Measurements from ENCODE around the gene NTN5.

NTN5 gene

DNA sequence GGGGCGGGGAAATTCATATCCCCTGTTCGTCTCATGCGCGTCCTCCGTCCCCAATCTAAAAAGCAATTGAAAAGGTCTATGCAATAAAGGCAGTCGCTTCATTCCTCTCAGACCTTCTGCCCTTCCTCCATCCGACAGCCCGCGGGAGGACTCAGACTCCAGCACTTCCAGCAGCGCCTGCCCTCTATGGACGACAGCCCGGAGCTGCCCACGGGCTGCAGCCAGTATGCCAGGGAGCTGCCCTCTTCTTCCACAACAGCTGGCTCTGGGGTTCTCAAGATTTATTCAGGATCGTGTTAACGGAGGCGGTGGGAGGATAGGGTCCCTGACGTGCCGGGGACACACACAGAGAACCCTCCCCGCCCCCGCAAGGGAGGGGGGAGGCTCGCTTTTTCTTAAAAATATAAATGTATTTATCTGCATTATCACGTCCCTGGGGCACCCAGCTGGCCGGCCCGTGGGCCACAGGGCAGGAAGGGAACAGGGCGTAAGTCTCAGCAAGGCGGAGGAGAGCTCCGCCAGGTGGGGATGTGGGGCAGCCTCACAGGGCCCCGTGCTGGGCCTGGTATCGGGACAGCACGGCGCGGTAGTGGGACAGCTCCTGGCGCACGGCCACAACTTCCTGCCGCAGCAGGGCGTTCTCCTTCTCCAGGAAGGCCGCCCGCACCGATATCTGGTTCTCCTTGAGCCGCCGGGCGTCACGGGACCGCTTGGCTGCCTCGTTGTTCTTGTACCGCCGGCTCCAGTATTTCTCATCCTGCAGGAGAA lies 42.3 kb downstream of the NTN5 start:
- no peak for DNase-seq (ENCODE audit: low read depth in 2 of 2)

DNA sequence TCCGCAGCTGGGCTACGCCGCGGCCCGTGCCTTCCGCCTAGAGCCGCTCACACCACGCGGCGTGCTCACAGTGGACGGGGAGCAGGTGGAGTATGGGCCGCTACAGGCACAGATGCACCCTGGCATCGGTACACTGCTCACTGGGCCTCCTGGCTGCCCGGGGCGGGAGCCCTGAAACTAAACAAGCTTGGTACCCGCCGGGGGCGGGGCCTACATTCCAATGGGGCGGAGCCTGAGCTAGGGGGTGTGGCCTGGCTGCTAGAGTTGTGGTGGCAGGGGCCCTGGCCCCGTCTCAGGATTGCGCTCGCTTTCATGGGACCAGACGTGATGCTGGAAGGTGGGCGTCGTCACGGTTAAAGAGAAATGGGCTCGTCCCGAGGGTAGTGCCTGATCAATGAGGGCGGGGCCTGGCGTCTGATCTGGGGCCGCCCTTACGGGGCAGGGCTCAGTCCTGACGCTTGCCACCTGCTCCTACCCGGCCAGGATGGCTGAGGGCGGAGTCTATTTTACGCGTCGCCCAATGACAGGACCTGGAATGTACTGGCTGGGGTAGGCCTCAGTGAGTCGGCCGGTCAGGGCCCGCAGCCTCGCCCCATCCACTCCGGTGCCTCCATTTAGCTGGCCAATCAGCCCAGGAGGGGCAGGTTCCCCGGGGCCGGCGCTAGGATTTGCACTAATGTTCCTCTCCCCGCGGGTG lies 43.1 kb downstream of the NTN5 start:
- DNase-seq (ENCODE audit: low read depth in 2 of 2), result no peak

DNA sequence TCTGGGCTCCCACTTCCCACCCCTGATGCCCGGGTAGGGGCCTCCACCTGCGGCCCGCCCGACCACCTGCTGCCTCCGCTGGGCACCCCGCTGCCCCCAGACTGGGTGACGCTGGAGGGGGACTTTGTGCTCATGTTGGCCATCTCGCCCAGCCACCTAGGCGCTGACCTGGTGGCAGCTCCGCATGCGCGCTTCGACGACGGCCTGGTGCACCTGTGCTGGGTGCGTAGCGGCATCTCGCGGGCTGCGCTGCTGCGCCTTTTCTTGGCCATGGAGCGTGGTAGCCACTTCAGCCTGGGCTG lies 43.6 kb downstream of the NTN5 start:
- DNase-seq (ENCODE audit: low read depth in 2 of 2), result no peak

DNA sequence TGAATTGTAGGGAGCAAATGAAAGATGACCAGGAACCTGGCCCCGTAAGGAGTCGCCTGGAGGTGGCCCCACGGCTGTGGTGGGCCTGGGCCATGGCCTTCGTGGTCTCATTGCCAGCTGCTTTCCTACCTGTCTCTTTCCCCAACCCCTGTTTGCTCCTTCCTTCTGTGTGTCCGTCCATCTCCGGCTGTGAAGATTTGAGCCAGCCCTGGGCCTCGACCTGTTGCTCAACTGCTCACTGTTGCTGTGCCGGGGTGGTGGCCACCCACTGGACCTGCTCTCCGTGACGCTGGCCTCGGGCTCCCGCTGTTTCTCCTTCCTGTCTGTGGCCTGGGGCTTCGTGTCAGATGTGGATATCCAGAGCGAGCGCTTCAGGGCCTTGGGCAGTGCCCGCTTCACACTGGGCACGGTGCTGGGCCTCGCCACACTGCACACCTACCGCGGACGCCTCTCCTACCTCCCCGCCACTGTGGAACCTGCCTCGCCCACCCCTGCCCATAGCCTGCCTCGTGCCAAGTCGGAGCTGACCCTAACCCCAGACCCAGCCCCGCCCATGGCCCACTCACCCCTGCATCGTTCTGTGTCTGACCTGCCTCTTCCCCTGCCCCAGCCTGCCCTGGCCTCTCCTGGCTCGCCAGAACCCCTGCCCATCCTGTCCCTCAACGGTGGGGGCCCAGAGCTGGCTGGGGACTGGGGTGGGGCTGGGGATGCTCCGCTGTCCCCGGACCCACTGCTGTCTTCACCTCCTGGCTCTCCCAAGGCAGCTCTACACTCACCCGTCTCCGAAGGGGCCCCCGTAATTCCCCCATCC lies 44.1 kb downstream of the NTN5 start:
- no peak for DNase-seq (ENCODE audit: low read depth in 2 of 2)

DNA sequence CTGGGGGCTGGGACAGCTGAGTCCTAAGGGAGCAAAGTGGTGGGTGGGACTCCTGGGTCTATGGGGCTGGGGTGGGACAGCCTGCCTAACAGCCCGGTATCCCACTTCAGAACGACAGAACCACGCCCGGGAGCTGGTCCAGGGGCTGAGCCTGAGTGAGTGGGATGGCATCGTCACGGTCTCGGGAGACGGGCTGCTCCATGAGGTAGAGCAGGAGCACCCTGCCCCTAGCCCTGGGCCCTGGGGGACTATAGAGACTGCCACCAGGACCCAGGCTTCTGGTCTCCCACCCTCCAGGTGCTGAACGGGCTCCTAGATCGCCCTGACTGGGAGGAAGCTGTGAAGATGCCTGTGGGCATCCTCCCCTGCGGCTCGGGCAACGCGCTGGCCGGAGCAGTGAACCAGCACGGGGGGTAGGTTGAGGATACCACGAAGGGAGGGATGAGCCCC lies 44.9 kb downstream of the NTN5 start:
- no peak for DNase-seq (ENCODE audit: low read depth in 2 of 2)

DNA sequence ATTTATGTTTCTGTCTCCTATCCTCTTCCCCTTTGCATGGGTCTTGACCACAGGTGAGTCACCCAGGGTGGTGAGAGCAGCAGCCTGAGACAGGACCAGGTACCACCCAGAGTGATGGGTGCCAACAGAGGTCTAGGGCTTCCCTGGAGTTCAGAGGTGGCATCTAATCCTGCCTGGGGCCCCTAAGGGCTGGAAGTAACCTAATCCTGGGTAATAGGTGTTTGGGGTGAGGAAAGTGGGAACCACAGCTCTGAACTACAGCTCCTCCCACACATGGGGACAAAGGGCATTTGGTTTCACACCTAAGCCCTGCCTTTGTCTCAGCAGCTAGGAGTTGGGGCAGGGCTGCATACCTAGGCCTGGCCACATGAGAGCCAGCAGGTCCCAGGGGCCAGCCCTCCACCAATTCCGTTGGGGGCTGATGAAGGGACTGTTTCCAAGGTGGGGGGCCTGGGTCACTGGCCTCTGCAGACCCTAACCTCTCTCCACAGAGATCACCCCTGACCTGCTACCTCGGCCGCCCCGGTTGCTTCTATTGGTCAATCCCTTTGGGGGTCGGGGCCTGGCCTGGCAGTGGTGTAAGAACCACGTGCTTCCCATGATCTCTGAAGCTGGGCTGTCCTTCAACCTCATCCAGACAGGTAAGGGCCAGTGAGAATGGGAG lies 45.5 kb downstream of the NTN5 start:
- DNase-seq (ENCODE audit: low read depth in 2 of 2), result no peak

DNA sequence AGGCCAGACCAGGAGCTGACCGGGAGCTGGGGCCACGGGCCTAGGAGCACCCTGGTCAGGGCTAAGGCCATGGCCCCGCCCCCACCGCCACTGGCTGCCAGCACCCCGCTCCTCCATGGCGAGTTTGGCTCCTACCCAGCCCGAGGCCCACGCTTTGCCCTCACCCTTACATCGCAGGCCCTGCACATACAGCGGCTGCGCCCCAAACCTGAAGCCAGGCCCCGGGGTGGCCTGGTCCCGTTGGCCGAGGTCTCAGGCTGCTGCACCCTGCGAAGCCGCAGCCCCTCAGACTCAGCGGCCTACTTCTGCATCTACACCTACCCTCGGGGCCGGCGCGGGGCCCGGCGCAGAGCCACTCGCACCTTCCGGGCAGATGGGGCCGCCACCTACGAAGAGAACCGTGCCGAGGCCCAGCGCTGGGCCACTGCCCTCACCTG lies 46.9 kb downstream of the NTN5 start:
- DNase-seq (ENCODE audit: low read depth in 2 of 2), result no peak

DNA sequence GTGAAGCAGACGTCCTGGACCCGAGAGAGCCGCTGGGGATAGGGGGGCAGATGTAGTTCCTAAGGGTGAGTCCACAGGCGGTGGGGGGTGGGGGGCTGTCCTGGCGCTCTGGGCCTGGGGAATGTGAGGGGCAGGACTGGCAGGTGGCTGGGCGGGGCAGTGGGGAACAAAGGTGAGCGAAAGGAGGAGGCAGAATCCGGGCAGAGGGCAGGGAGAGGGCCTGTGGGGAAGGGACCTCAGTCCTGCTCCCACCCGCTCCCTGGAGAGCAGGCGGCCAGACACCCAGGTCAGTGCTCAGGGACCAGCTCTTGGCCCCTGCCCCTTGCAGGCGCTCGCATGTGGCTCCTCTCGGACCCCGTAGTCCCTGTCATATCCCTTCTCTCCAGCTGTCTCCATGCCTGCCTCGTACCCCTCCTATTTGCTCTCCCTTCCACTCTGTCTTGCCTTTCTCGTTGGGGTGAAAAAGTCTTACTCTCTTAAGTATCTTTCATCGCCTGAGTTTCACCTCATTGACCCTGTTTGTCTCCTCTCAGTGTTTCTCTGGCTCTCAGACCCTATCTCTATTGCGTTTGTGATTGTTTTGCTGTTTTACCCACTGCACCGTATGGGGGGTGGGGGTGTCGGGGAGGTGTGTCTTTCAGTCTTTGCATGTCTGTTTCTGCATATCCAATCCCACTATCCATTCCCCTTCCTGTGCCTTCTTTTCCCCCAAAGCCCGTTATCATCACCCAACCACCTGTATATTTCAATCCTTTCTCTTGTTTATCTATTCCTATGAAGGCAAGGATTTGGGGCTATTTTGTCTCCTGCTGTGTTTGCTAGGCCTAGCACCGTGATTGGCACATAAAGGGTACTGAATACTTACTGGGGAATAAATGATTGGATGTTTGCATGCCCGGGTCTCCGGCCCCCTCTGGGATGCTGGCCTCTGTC lies 47.8 kb downstream of the NTN5 start:
- DNase-seq (ENCODE audit: low read depth in 2 of 2), result no peak

- DNase-seq (ENCODE audit: low read depth in 2 of 2), result peak; percentile 85 to 87
These were observed 48.7 kb downstream of the NTN5 start for GRCh38 chr19:48624067-48624594.

- no peak for DNase-seq (ENCODE audit: low read depth in 2 of 2)
These were observed 49.2 kb downstream of the NTN5 start for GRCh38 chr19:48623556-48624066.

- DNase-seq (ENCODE audit: low read depth in 2 of 2), result no peak
These were observed 52.9 kb downstream of the NTN5 start for GRCh38 chr19:48619692-48620585.

GRCh38 chr19:48618916-48619691 lies 53.7 kb downstream of the NTN5 start, which contains the start of the genes RPL18 and SPHK2:
Gene RPL18 (minus strand): TSS chr19:48619178. CDS start chr19:48619143, 35 bp downstream.
Gene SPHK2 (plus strand): TSS chr19:48619506. CDS start chr19:48620515, 1,009 bp downstream.
- peak; percentile 93 to 96 for DNase-seq (ENCODE audit: low read depth in 2 of 2)

DNA sequence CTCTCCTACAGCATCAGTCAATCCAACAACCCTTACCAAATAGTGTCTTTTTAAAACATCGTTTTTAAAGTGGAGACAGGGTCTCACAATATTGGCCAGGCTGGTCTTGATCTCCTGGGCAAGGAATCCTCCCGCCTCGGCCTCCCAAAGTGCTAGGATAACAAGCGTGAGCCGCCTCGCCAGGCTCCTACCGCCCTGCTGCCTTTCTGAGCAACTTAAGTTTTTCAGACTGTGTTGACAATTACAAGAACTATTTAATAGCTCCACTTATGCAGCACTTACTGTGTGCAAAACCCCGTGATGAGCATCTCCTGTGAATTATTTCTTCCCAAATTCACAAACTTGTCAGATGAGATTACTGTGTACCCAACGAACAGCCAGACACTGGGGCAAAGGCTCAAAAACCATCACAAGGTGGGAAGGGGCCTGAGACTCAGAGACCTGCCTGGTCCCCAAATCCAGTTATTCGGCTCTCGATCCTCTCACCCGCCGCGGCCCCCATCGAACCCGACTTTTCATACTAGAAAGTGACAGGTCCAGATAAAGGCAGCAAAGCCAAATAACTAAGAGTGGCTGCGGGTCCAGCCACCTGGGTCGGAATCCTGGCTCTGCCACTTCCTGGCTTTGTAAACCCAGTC lies 54.4 kb downstream of the NTN5 start:
- no peak for DNase-seq (ENCODE audit: low read depth in 2 of 2)

- DNase-seq (ENCODE audit: low read depth in 2 of 2), result no peak
These were observed 55.5 kb downstream of the NTN5 start for GRCh38 chr19:48617146-48617937.

DNA sequence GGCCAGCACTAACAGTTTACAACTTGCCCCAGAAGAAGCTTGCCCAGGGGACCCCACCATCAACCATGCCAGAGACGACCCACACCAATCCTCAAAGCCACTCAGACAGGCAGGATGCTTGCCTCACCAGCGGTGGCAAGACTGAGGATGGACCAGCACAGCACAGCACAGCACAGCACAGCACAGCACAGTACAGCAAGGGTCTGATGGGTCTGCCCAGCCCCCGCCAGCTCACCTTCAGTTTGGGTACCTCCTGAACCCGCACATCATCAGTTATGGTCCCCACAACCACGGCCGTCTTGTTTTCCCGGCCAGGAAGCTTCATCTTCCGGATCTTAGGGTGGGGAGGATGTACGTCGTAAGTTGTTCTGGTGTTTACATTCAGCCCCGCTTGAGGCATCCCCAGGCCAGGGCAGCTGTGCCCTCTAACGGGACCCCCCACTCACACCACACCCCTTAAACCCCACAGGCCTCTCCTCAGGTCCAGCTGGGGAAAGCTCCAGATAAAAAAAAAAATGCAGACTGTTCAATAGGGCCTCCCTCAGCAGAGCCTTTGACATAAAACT lies 56.2 kb downstream of the NTN5 start:
- DNase-seq (ENCODE audit: low read depth in 2 of 2), result no peak

GRCh38 chr19:48616041-48616436 lies 56.8 kb downstream of the NTN5 start:
- DNase-seq (ENCODE audit: low read depth in 2 of 2), result no peak

Measured in stimulated activated CD8-positive, alpha-beta memory T cell treated with anti-CD3 and anti-CD28 coated beads, Interleukin-7, amount 100 ng/mL, for 1 hour (primary cell).